Caco-2 (cell line): ENCODE measurements around the gene KRT23. TPM values are rescaled to one million over a fixed set of nuclear protein-coding genes. Genes with fewer than 3 reads are reported as not detected.

ENCODE experiments used
- BruUV-seq: library from RNA; stranded (reverse); fragments of 400-500 nt; replicated peaks from 2 replicates; lab custom pipeline; 2021; lab: Mats Ljungman, UMichigan
- CTCF ChIA-PET: fragments of 300-600 bp; sonication (Branson Sonifier 250); formaldehyde crosslinking; loops from one replicate; lab custom pipeline; 2022; ENCODE audit warnings: antibody characterized with exemption; lab: Charles Lee
- POLR2A ChIA-PET: fragments of 300-600 bp; sonication (Branson Sonifier 250); formaldehyde crosslinking; loops from one replicate; lab custom pipeline; 2022; ENCODE audit warnings: antibody characterized with exemption; lab: Charles Lee
- DNase-seq, 2 experiments: peaks; one replicate each; pipeline versions ENCODE4 v3.0.0 to v3.0.0-alpha.2; 2020 to 2022
- H3K27me3 ChIP-seq: replicated peaks from 2 replicates; pipeline ENCODE4 v1.6.0; 2011; ENCODE audit warnings: low read length; ENCODE audit not compliant: control insufficient read depth, insufficient read depth
- H3K36me3 ChIP-seq: 2 replicates; pipeline ENCODE4 v1.5.1; 2011; ENCODE audit warnings: low read length; ENCODE audit not compliant: control insufficient read depth, insufficient read depth
- H3K4me1 ChIP-seq: fragments of 250-450 bp; sonication (Bioruptor Pico); 2 replicates; pipeline ENCODE4 v1.5.1; 2020; ENCODE audit warnings: mild to moderate bottlenecking
- H3K4me3 ChIP-seq: 2 replicates; pipeline ENCODE4 v1.5.1; 2011; ENCODE audit warnings: low read depth, mild to moderate bottlenecking, control low read depth, low read length
- H3K9me3 ChIP-seq: fragments of 250-450 bp; sonication (Bioruptor Pico); 2 replicates; pipeline ENCODE4 v1.5.1; 2020; ENCODE audit warnings: mild to moderate bottlenecking, moderate library complexity
- H3K27ac Mint-ChIP-seq: one replicate; pipeline ENCODE4 v1.8.0; 2022; ENCODE audit warnings: mixed read lengths; ENCODE audit not compliant: unreplicated experiment
- H3K27me3 Mint-ChIP-seq: one replicate; pipeline ENCODE4 v1.8.0; 2022; ENCODE audit warnings: mixed read lengths; ENCODE audit not compliant: insufficient read depth, unreplicated experiment
- H3K36me3 Mint-ChIP-seq: one replicate; pipeline ENCODE4 v1.8.0; 2022; ENCODE audit warnings: mild to moderate bottlenecking, mixed read lengths; ENCODE audit not compliant: insufficient read depth, unreplicated experiment
- H3K4me1 Mint-ChIP-seq: one replicate; pipeline ENCODE4 v1.8.0; 2022; ENCODE audit warnings: low read depth, mixed read lengths; ENCODE audit not compliant: unreplicated experiment
- H3K4me3 Mint-ChIP-seq: one replicate; pipeline ENCODE4 v1.8.0; 2022; ENCODE audit warnings: mild to moderate bottlenecking, moderate library complexity, mixed read lengths; ENCODE audit not compliant: unreplicated experiment
- H3K9me3 Mint-ChIP-seq: one replicate; pipeline ENCODE4 v1.8.0; 2022; ENCODE audit warnings: mixed read lengths; ENCODE audit not compliant: unreplicated experiment
- intact Hi-C: fragments of 100-400 bp; cut with micrococcal nuclease; formaldehyde crosslinking; loops from one replicate; pipeline ENCODE4 v1.10.0; 2022; ENCODE audit not compliant: unreplicated experiment
- total RNA-seq: library from RNA; stranded (reverse); gene quantifications from 2 replicates; pipeline ENCODE4 v1.2.3, GENCODE V29; 2022
- TF ChIP-seq, protein P1 (sequence below), 2 experiments: fragments of 200-600 bp in 1 of 2; IDR thresholded peaks; 1 replicate in 1 of 2; 2 replicates in 1 of 2; pipeline versions ENCODE4 v1.5.1 to v1.8.0; 2011 to 2022; ENCODE audit warnings: antibody characterized with exemption in 1 of 2, control low read depth in 1 of 2, inconsistent platforms in 1 of 2, low read depth in 1 of 2, low read length in 1 of 2, mild to moderate bottlenecking in 1 of 2, moderate library complexity in 1 of 2; ENCODE audit not compliant: insufficient read depth in 1 of 2, severe bottlenecking in 1 of 2, unreplicated experiment in 1 of 2

KRT23 gene
- total RNA-seq, 1 experiment from 2014 or later, result 47.1 TPM

DNA sequence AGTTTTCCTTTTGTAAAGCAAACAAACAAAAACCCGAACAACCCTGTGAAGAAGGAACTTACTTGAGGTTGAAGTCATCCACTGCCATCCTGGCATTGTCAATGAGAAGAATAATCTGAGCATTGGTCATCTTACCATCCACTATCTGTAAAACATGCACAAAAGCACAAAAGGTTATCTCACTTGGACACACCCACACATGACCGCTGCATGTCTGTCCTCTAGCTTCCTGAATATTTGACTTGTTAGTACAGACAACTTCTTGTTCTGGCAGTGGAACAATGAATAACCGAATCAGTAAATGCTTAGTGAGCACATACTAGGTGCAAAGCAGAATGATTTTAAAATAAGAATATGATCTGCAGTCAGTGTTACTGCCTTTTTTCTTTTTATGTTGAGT lies 6.1 kb downstream of the KRT23 start:
- no peak overlapping the region for H3K4me3 ChIP-seq
- no peaks in the 10 kb centered on the region for H3K9me3 ChIP-seq
- intact Hi-C loops, result no loop called here
- Mint-ChIP-seq H3K4me1 (peaks cover 24% of the 10 kb centered on the region), H3K36me3 (peaks cover 43% of the 10 kb centered on the region), H3K27ac (no peak overlapping the region), H3K9me3 (no peaks in the 10 kb centered on the region), H3K4me3 (no peak overlapping the region), H3K27me3 (no peaks in the 10 kb centered on the region)
- no peaks in the 10 kb centered on the region for H3K27me3 ChIP-seq
- no peak for DNase-seq
- ChIA-PET POLR2A (no interaction called here), CTCF (no interaction called here)
- no TSS peak for BruUV-seq
- H3K36me3 ChIP-seq, result no peaks in the 10 kb centered on the region
- TF ChIP-seq, protein P1, sequence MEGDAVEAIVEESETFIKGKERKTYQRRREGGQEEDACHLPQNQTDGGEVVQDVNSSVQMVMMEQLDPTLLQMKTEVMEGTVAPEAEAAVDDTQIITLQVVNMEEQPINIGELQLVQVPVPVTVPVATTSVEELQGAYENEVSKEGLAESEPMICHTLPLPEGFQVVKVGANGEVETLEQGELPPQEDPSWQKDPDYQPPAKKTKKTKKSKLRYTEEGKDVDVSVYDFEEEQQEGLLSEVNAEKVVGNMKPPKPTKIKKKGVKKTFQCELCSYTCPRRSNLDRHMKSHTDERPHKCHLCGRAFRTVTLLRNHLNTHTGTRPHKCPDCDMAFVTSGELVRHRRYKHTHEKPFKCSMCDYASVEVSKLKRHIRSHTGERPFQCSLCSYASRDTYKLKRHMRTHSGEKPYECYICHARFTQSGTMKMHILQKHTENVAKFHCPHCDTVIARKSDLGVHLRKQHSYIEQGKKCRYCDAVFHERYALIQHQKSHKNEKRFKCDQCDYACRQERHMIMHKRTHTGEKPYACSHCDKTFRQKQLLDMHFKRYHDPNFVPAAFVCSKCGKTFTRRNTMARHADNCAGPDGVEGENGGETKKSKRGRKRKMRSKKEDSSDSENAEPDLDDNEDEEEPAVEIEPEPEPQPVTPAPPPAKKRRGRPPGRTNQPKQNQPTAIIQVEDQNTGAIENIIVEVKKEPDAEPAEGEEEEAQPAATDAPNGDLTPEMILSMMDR (IDR thresholded peaks at IDR 0.05; ENCODE audit: insufficient read depth in 1 of 2, low read depth in 1 of 2, low read length in 1 of 2, severe bottlenecking in 1 of 2, unreplicated experiment in 1 of 2), result no peak
- peaks cover 37% of the 10 kb centered on the region for H3K4me1 ChIP-seq

DNA sequence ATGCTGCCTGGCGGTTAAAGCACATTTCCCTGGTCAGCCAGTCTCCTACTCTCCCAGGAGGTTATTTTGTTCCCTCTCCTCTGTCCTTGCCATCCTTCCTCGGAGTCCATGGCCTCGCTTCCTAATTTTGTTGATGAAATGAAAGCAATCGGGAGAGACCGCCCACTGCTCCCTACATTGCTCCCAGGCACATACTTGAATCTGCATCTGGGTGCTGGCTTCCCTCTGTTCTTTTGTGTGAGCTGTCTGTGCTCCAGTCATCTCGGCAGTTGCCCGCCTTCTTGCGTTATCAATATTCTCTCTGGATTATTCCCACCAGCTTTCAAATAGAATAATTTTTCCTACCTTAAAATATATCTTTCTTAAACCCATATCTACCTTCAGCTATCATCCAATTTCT lies 11.1 kb downstream of the KRT23 start:
- peaks cover 3% of the 10 kb centered on the region for H3K4me1 ChIP-seq
- no peaks in the 10 kb centered on the region for H3K9me3 ChIP-seq
- no peaks in the 10 kb centered on the region for H3K36me3 ChIP-seq
- no peak overlapping the region for H3K27ac Mint-ChIP-seq
- ChIA-PET POLR2A (no interaction called here), CTCF (no interaction called here)
- intact Hi-C loops, result no loop called here
- H3K9me3 Mint-ChIP-seq, result no peaks in the 10 kb centered on the region
- no peak for DNase-seq
- H3K4me3 Mint-ChIP-seq, result no peak overlapping the region
- peaks cover 7% of the 10 kb centered on the region for H3K4me1 Mint-ChIP-seq
- BruUV-seq, result no TSS peak
- TF ChIP-seq, protein P1 (IDR thresholded peaks at IDR 0.05; ENCODE audit: insufficient read depth in 1 of 2, low read depth in 1 of 2, low read length in 1 of 2, severe bottlenecking in 1 of 2, unreplicated experiment in 1 of 2), result no peak
- peaks cover 48% of the 10 kb centered on the region for H3K36me3 Mint-ChIP-seq
- H3K27me3 ChIP-seq, result no peaks in the 10 kb centered on the region
- H3K27me3 Mint-ChIP-seq, result no peaks in the 10 kb centered on the region
- no peak overlapping the region for H3K4me3 ChIP-seq

DNA sequence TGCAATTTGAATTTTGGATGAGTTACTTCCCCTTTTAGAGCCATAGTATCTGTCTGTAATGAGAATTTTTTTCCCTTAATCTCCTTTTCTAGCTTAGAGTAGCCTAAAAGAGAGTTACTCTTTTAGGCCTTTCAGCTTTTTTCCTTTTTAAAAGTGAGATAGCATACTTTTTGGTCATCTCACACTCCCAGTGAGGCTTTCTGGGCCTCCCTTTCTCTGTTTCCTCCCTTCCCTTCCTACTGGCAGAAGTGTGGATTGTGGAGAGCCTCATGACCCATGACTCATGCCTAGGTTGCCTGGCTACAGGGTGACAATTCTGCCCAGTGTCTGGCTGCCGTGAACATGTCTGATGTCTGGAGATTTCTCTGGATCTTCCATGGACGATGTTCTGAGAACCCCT lies 15.2 kb downstream of the KRT23 start:
- H3K27ac Mint-ChIP-seq, result peak overlapping the region; percentile 58
- H3K4me3 Mint-ChIP-seq, result no peak overlapping the region
- H3K27me3 ChIP-seq, result no peaks in the 10 kb centered on the region
- CTCF ChIA-PET, result no interaction called here
- no peaks in the 10 kb centered on the region for H3K9me3 ChIP-seq
- intact Hi-C loops, result no loop called here
- H3K4me1 ChIP-seq, result no peaks in the 10 kb centered on the region
- H3K27me3 Mint-ChIP-seq, result no peaks in the 10 kb centered on the region
- TF ChIP-seq, protein P1 (IDR thresholded peaks at IDR 0.05; ENCODE audit: insufficient read depth in 1 of 2, low read depth in 1 of 2, low read length in 1 of 2, severe bottlenecking in 1 of 2, unreplicated experiment in 1 of 2), result no peak
- no TSS peak for BruUV-seq
- no peak overlapping the region for H3K4me3 ChIP-seq
- H3K4me1 Mint-ChIP-seq, result peaks cover 7% of the 10 kb centered on the region
- peaks cover 25% of the 10 kb centered on the region for H3K36me3 Mint-ChIP-seq
- POLR2A ChIA-PET, result no interaction called here
- no peaks in the 10 kb centered on the region for H3K36me3 ChIP-seq
- DNase-seq, result no peak
- no peaks in the 10 kb centered on the region for H3K9me3 Mint-ChIP-seq
